LNCAP (cell line): Measurements from ENCODE around the gene TGM1.

Experiments
- TF ChIP-seq, protein P1 (sequence below): fragments of 450-650 bp; IDR thresholded peaks from 2 replicates; pipeline ENCODE4 v1.5.1; 2017; ENCODE audit warnings: mild to moderate bottlenecking

The TGM1 gene

DNA sequence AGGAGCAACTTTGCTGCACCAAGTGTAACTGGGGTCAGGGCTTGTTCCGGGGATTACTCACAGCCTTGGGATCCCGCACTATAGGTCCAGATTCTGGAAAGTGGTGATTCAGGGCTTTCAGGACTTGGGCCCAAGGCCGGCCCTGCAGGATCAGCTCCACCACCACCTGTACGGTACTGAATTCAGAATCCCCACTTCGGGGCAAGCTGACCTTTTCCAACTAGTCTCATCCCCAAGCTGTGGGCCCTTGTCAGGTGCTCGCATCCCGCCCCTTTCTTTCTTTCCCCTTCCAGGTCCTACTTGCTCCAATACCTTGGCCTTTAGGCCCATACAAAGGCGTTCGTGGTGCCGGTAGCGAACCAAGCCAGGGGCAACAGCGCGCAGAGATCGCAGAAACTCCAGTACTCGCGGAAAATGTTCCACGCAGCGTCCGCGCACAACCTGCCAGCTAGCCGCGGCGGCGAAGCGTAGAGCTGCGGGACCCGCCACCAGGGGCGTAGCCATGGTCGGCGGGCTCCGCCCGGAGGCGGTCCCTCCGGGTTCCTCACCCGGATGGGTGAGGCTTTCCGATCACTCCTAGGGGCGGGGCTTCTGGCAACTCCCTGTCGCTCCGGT lies 21.0 kb downstream of the TGM1 start:
- TF ChIP-seq, protein P1, sequence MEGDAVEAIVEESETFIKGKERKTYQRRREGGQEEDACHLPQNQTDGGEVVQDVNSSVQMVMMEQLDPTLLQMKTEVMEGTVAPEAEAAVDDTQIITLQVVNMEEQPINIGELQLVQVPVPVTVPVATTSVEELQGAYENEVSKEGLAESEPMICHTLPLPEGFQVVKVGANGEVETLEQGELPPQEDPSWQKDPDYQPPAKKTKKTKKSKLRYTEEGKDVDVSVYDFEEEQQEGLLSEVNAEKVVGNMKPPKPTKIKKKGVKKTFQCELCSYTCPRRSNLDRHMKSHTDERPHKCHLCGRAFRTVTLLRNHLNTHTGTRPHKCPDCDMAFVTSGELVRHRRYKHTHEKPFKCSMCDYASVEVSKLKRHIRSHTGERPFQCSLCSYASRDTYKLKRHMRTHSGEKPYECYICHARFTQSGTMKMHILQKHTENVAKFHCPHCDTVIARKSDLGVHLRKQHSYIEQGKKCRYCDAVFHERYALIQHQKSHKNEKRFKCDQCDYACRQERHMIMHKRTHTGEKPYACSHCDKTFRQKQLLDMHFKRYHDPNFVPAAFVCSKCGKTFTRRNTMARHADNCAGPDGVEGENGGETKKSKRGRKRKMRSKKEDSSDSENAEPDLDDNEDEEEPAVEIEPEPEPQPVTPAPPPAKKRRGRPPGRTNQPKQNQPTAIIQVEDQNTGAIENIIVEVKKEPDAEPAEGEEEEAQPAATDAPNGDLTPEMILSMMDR, result no peak

DNA sequence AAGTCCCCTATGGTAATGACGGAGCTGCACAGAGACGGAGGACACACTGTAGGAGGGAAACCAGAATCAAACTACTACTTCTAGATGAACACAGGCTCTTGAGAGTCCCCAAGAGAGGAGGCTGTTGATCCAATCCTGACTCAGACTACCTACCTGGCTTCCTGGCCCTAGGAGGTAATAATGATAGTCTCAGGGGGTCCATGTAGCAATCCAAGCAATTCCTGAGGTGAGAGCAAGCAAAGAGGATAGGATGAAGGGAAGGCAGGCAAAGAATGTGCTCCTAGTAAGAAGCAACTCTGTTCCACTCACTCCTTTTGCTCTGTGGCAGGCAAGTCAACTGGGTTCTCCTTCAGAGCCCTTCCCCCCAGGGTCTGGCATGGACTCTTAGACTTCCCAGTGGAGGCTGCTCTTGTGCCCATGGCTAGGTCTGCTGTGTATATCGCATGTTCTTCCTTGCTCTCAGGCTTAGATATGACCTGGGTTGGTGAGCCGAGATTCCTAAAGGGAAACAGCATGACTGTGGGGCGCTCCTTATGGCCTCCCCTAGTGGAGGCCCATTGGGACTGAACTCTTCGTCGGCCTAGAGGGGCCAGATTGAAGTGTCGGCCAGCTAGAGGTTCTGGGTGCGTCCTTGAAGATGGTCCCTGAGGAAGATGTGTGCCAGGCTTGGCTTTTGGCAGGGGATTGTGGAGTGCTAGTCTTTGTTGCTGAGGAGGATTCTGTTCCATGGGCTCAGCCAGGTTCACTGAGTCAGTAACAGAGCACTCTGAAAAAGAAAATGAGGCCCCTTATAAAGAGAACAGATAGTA lies 22.7 kb downstream of the TGM1 start:
- TF ChIP-seq, protein P1, result no peak

DNA sequence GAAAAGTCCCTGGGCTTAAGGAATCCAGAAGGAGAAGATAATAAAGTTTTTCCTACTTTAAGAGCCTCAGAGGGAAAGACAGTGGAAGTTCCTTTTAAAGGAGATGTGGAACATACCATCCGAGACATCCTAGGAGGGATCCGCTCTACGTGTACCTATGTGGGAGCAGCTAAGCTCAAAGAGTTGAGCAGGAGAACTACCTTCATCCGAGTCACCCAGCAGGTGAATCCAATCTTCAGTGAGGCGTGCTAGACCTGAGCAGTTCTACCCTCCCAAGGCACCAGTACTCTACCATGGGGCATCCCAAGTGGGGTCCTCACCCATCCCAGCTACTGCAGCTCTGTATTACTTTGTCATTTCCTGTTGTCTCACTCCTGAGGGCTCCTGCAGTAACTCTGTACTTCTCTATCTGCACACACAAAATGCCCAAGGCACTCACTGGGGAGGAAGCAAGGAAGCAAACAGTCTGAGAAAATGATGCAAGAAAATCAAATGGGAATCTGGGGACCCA lies 24.4 kb downstream of the TGM1 start:
- TF ChIP-seq, protein P1, result no peak

DNA sequence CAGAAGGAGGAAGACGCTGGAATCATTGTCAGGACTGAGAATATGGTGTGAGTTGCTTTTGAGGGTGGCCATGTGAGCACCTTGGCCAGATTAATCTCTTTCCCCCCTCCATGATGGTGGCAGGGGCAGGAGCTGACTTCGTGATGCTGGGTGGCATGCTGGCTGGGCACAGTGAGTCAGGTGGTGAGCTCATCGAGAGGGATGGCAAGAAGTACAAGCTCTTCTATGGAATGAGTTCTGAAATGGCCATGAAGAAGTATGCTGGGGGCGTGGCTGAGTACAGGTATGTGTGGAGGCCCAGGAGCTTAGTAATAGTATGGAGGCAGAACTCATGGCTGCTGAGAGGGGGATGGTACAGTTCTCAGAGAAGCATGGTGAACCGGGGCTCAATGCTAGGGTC lies 24.9 kb downstream of the TGM1 start:
- TF ChIP-seq, protein P1, result no peak

DNA sequence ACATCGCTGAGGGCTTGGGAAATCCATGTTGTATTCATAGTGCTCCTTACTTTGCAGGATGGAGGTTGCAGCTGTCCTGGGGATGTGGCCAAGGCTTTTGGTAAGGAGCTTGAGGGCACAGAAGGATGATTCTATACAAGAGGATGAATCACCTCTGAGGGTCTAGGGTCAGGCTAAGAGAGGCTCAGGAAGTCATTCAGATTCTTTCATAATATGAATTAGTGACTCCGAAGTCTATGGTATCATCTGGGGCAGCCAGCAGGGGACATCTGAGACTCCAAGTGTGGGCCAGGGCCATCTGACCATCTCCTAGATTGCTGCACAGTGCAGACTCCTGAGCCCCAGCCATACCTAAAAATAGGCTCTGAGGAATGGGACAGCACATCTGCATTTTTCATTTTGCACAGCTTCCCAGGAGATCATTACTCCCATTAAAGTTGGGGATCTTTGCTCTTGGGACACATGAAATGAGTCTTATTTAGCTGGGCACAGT lies 25.5 kb downstream of the TGM1 start:
- TF ChIP-seq, protein P1, result no peak

DNA sequence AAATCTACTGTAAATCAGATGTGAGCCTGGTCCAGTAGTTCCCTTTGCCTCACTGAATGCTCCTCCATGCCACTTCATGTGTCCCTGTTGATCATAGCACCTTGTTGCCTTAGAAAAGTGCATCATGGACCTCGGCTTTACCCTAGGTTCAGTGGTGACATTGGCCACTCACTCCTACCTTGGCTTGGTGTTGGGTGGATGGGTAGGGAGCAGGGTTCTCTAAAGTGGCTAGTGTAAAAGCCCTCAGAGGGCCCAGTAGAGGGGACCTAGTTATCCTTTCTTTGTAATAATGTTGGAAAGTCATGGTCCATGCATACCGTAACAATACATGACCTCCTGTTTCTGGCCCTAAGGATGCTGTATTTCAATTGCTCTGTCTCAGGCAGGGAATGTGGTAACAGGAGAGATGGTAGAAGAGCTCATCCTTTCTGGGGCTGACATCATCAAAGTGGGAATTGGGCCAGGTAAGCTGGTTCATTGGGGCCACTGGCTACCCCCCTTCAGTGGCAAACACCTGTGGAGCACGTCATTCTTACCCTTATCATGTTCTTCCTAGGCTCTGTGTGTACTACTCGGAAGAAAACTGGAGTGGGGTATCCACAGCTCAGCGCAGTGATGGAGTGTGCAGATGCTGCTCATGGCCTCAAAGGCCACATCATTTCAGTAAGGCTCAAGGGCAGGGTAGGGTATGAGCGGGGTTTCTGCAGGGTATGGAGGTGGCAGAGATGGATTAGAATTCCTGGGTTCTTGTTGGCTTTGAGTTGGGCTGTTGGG lies 26.1 kb downstream of the TGM1 start:
- TF ChIP-seq, protein P1, result no peak
